ENCODE data around the gene CCT3. TPM values are rescaled to one million over a fixed set of nuclear protein-coding genes. Genes with fewer than 3 reads are reported as not detected.

CCT3 gene
- total RNA-seq, 1 donor from 2014 or later = 174 TPM

GRCh38 chr1:156378557-156378956 is 40.5 kb upstream of the CCT3 start:
- Mint-ChIP-seq H3K27me3 (ENCODE audit: low read depth) (peaks cover 2% of the 10 kb centered on the region), H3K4me1 (no peaks in the 10 kb centered on the region), H3K36me3 (no peaks in the 10 kb centered on the region), H3K27ac (no peak overlapping the region), H3K9me3 (no peaks in the 10 kb centered on the region), H3K4me3 (no peak overlapping the region)
- no peak for TF ChIP-seq CTCF (IDR thresholded peaks at IDR 0.05; ENCODE audit: unreplicated experiment)
- DNase-seq (ENCODE audit: low spot score in 2 of 2, unreplicated experiment in 2 of 2) = no peak

- Mint-ChIP-seq H3K36me3 (no peaks in the 10 kb centered on the region), H3K27ac (no peak overlapping the region)
- DNase-seq (ENCODE audit: low spot score in 2 of 2, unreplicated experiment in 2 of 2) = no peak
These were observed 39.1 kb upstream of the CCT3 start for GRCh38 chr1:156376958-156377919.

GRCh38 chr1:156376146-156376545 is 38.1 kb upstream of the CCT3 start:
- H3K36me3 Mint-ChIP-seq = no peaks in the 10 kb centered on the region
- H3K4me3 Mint-ChIP-seq = no peak overlapping the region
- TF ChIP-seq CTCF (IDR thresholded peaks at IDR 0.05; ENCODE audit: unreplicated experiment) = no peak
- H3K9me3 Mint-ChIP-seq = no peaks in the 10 kb centered on the region
- H3K4me1 Mint-ChIP-seq = peaks cover 5% of the 10 kb centered on the region
- H3K27ac Mint-ChIP-seq = no peak overlapping the region
- peaks cover 6% of the 10 kb centered on the region for H3K27me3 Mint-ChIP-seq (ENCODE audit: low read depth)
- no peak for DNase-seq (ENCODE audit: low spot score in 2 of 2, unreplicated experiment in 2 of 2)

More at GRCh38 chr1:156376958-156377919, 39.1 kb upstream of the CCT3 start:
- no peak for TF ChIP-seq CTCF (IDR thresholded peaks at IDR 0.05; ENCODE audit: unreplicated experiment)
- no peaks in the 10 kb centered on the region for H3K4me1 Mint-ChIP-seq
- H3K27me3 Mint-ChIP-seq (ENCODE audit: low read depth) = peaks cover 5% of the 10 kb centered on the region
- H3K9me3 Mint-ChIP-seq = no peaks in the 10 kb centered on the region
- no peak overlapping the region for H3K4me3 Mint-ChIP-seq

- no peak for DNase-seq (ENCODE audit: low spot score in 2 of 2, unreplicated experiment in 2 of 2)
- Mint-ChIP-seq H3K27me3 (ENCODE audit: low read depth) (peaks cover 13% of the 10 kb centered on the region), H3K4me3 (no peak overlapping the region), H3K27ac (no peak overlapping the region), H3K4me1 (peaks cover 10% of the 10 kb centered on the region), H3K36me3 (no peaks in the 10 kb centered on the region), H3K9me3 (no peaks in the 10 kb centered on the region)
- no peak for TF ChIP-seq CTCF (IDR thresholded peaks at IDR 0.05; ENCODE audit: unreplicated experiment)
These were observed 35.5 kb upstream of the CCT3 start for GRCh38 chr1:156373546-156373945.

GRCh38 chr1:156372876-156373275 is 34.8 kb upstream of the CCT3 start:
- TF ChIP-seq CTCF (IDR thresholded peaks at IDR 0.05; ENCODE audit: unreplicated experiment) = no peak
- H3K27ac Mint-ChIP-seq = no peak overlapping the region
- peaks cover 13% of the 10 kb centered on the region for H3K27me3 Mint-ChIP-seq (ENCODE audit: low read depth)
- H3K9me3 Mint-ChIP-seq = no peaks in the 10 kb centered on the region
- H3K36me3 Mint-ChIP-seq = no peaks in the 10 kb centered on the region
- H3K4me3 Mint-ChIP-seq = no peak overlapping the region
- peaks cover 15% of the 10 kb centered on the region for H3K4me1 Mint-ChIP-seq
- no peak for DNase-seq (ENCODE audit: low spot score in 2 of 2, unreplicated experiment in 2 of 2)

All from mesothelial cell of epicardium (in vitro differentiated cells).